Kidney (tissue), 14 donors: ENCODE measurements around the gene TECTA. TPM values are rescaled to one million over a fixed set of nuclear protein-coding genes. Genes with fewer than 3 reads are reported as not detected.
"Not testable (repeated sequence)": the region's sequence is repeated elsewhere in the genome, so short reads cannot be mapped to it uniquely, and the experiment has no call there.

ENCODE experiments used
- DNase-seq, 5 donors: peaks; one replicate each; pipeline ENCODE4 v3.0.0-alpha.2; 2013 to 2020
- FAIRE-seq: peaks from 2 replicates; lab custom pipeline; 2012; peaks lifted over from hg19 to GRCh38; lab: Jason Lieb, UNC
- H3K27ac ChIP-seq, 2 donors: one replicate each; pipeline ENCODE4 v1.7.0; 2013; ENCODE audit warnings: low read depth in 2 of 2, low read length in 2 of 2, inconsistent platforms in 1 of 2
- H3K27me3 ChIP-seq: one replicate; pipeline ENCODE4 v1.7.1; 2013; ENCODE audit warnings: low read length, inconsistent platforms; ENCODE audit not compliant: control insufficient read depth, insufficient read depth
- H3K36me3 ChIP-seq, 3 donors: one replicate each; pipeline versions ENCODE4 v1.7.0 to v1.7.1; 2013; ENCODE audit warnings: low read length in 3 of 3, control low read depth in 1 of 3, inconsistent platforms in 1 of 3; ENCODE audit not compliant: insufficient read depth in 3 of 3, control insufficient read depth in 2 of 3
- H3K4me1 ChIP-seq, 3 donors: one replicate each; pipeline versions ENCODE4 v1.7.0 to v1.7.1; 2013; ENCODE audit warnings: low read length in 3 of 3, inconsistent platforms in 1 of 3, low read depth in 1 of 3; ENCODE audit not compliant: control insufficient read depth in 2 of 3, insufficient read depth in 2 of 3
- H3K4me3 ChIP-seq, 3 donors: one replicate each; pipeline versions ENCODE4 v1.7.0 to v1.8.1; 2013; ENCODE audit warnings: low read length in 3 of 3, control low read depth in 1 of 3, inconsistent platforms in 1 of 3
- H3K9ac ChIP-seq, 3 donors: one replicate each; pipeline versions ENCODE4 v1.7.0 to v1.7.1; 2013; ENCODE audit warnings: low read length in 3 of 3, control low read depth in 1 of 3, inconsistent platforms in 1 of 3
- H3K9me3 ChIP-seq, 3 donors: one replicate each; pipeline versions ENCODE4 v1.7.0 to v1.7.1; 2013; ENCODE audit warnings: low read length in 3 of 3, control low read depth in 1 of 3, inconsistent platforms in 1 of 3; ENCODE audit not compliant: control insufficient read depth in 2 of 3, insufficient read depth in 1 of 3
- CTCF ChIP-seq: IDR thresholded peaks from 3 replicates; pipeline ENCODE4 v1.5.1; 2012; ENCODE audit warnings: mild to moderate bottlenecking, moderate library complexity, borderline replicate concordance; ENCODE audit not compliant: insufficient read depth; ENCODE audit errors: extremely low read depth
- intact Hi-C: fragments of 100-400 bp; cut with DNase I; formaldehyde crosslinking; loops from one replicate; pipeline ENCODE4 v1.11.1; 2022
- polyA plus RNA-seq: library from polyadenylated mRNA; stranded (reverse); fragments of 350-450 nt; fragmentation: Illumina TruSeq; extraction: RNeasy Lipid Tissue Mini Kit (QIAGEN cat#74804); gene quantifications from one replicate; pipeline ENCODE4 v1.2.3, GENCODE V29; 2014; ENCODE audit warnings: low read depth, low replicate concordance; ENCODE audit not compliant: insufficient read depth
- total RNA-seq: library from RNA; stranded (reverse); fragmentation: NEBNext Ultra II Directional; extraction: Animal tissue kit (Norgen Biotek cat#: 25700); gene quantifications from one replicate; pipeline ENCODE4 v1.2.1, GENCODE V29; 2021
- donor health status: control.
- donor health status: control.
- donor health status: control.
- donor health status: control.
- donor health status: control.
- donor health status: DM: yes; HTN: yes; CAD: no.
- donor health status: Normal renal cell carcinoma (clear cell type).

Gene TECTA
- total and polyA plus RNA-seq, 2 donors from 2014 or later = 0.54 to 1.2 TPM

DNA sequence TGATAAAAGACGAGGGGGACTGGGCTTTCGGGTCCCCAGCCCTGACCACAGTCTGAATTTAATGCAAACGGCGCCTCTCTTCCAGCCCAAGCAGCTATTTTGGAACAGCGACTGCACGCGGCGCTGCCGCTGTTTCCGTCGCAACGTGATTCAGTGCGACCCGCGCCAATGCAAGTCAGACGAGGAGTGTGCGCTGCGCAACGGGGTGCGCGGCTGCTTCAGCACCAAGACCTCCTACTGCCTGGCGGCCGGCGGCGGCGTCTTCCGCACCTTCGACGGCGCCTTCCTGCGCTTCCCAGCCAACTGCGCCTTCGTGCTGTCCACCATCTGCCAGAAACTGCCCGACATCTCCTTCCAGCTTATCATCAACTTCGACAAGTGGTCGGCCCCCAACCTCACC, 56.7 kb downstream of the TECTA start:
- Histone ChIP-seq H3K36me3 (no peaks in the 10 kb centered on the region), H3K4me1 (no peaks in the 10 kb centered on the region), H3K27ac (no peak overlapping the region), H3K9me3 (no peaks in the 10 kb centered on the region), H3K4me3 (no peak overlapping the region), H3K27me3 (no peaks in the 10 kb centered on the region), H3K9ac (no peak overlapping the region)
- intact Hi-C loops = no loop called here
- FAIRE-seq = no peak
- no peak for TF ChIP-seq CTCF
- DNase-seq = no peak

GRCh38 chr11:121159741-121160140, 58.7 kb downstream of the TECTA start:
- Histone ChIP-seq H3K9me3 (no peaks in the 10 kb centered on the region), H3K4me1 (no peaks in the 10 kb centered on the region), H3K9ac (no peak overlapping the region), H3K27me3 (no peaks in the 10 kb centered on the region), H3K4me3 (no peak overlapping the region), H3K36me3 (no peaks in the 10 kb centered on the region), H3K27ac (no peak overlapping the region)
- no peak for DNase-seq
- no peak for TF ChIP-seq CTCF
- intact Hi-C loops = no loop called here
- FAIRE-seq = no peak

GRCh38 chr11:121161349-121161917, 60.4 kb downstream of the TECTA start:
- Histone ChIP-seq H3K9me3 (no peaks in the 10 kb centered on the region), H3K4me3 (no peak overlapping the region), H3K27ac (no peak overlapping the region), H3K36me3 (no peaks in the 10 kb centered on the region), H3K27me3 (no peaks in the 10 kb centered on the region), H3K4me1 (no peaks in the 10 kb centered on the region), H3K9ac (no peak overlapping the region)
- TF ChIP-seq CTCF = no peak
- intact Hi-C loops = no loop called here
- DNase-seq (no peak), FAIRE-seq (no peak)

GRCh38 chr11:121163658-121164308, 62.7 kb downstream of the TECTA start:
- no peaks in the 10 kb centered on the region for H3K9me3 ChIP-seq
- peaks cover 0 to 2% (median 0%) of the 10 kb centered on the region in 3 donors for H3K36me3 ChIP-seq
- H3K4me1 ChIP-seq = no peaks in the 10 kb centered on the region
- intact Hi-C loops = no loop called here
- FAIRE-seq = no peak
- no peak for TF ChIP-seq CTCF
- no peak for DNase-seq
- no peak overlapping the region for H3K4me3 ChIP-seq
- H3K27me3 ChIP-seq = no peaks in the 10 kb centered on the region
- H3K9ac ChIP-seq = no peak overlapping the region
- H3K27ac ChIP-seq = no peak overlapping the region

DNA sequence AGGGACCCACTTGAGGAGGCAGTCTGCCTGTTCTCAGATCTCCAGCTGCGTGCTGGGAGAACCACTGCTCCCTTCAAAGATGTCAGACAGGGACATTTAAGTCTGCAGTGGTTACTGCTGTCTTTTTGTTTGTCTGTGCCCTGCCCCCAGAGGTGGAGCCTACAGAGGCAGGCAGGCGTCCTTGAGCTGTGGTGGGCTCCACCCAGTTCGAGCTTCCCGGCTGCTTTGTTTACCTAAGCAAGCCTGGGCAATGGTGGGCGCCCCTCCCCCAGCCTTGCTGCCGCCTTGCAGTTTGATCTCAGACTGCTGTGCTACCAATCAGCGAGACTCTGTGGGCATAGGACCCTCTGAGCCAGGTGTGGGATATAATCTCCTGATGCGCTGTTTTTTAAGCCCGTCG, 76.6 kb downstream of the TECTA start:
- H3K4me1 ChIP-seq, intact Hi-C loops, H3K36me3 ChIP-seq, H3K9ac ChIP-seq, DNase-seq, H3K4me3 ChIP-seq, H3K27ac ChIP-seq, H3K27me3 ChIP-seq, FAIRE-seq, H3K9me3 ChIP-seq: not testable (repeated sequence)
